Activated CD4-positive, alpha-beta T cell treated with anti-CD3 and anti-CD28 coated beads, Interleukin-2, amount 50 U/mL, for 4 hours (primary cell): Measurements from ENCODE around the gene NAA60.

Experiments
- DNase-seq, 2 experiments: peaks; one replicate each; pipeline ENCODE4 v3.0.0-alpha.2; 2020

NAA60 gene

GRCh38 chr16:3443108-3444031, at the start of gene NAA60, which contains the start of gene ZNF597:
TSS of gene NAA60 (plus strand) at chr16:3443680. CDS start at chr16:3476228, 32,548 bp downstream.
TSS of gene ZNF597 (minus strand) at chr16:3443504. CDS start at chr16:3443153, 351 bp downstream.
- peak; percentile 65 to 73 for DNase-seq

- DNase-seq, result no peak
Measured at GRCh38 chr16:3400446-3400778, 43.1 kb upstream of the NAA60 start.

- peak; percentile 97 to 98 for DNase-seq
Measured at GRCh38 chr16:3400779-3401688, 42.4 kb upstream of the NAA60 start, which contains the start of the genes ZNF174 and ZSCAN32. TSS of gene ZNF174 (plus strand) at chr16:3401215. CDS start at chr16:3402005, 790 bp downstream. TSS of gene ZSCAN32 (minus strand) at chr16:3401004. CDS start at chr16:3397557, 3,447 bp downstream.

GRCh38 chr16:3401719-3402397, 41.6 kb upstream of the NAA60 start:
- no peak for DNase-seq

- DNase-seq, result no peak
Measured at GRCh38 chr16:3408561-3409197, 34.8 kb upstream of the NAA60 start.

GRCh38 chr16:3413730-3414379, 29.6 kb upstream of the NAA60 start:
- DNase-seq, result no peak

- peak in 1 of 2 experiments; percentile 13 for DNase-seq
Measured at GRCh38 chr16:3431779-3432219, 11.7 kb upstream of the NAA60 start.

- no peak for DNase-seq
Measured at GRCh38 chr16:3434373-3434772, 9.1 kb upstream of the NAA60 start.

- DNase-seq, result no peak
Measured at GRCh38 chr16:3439637-3440036, 3.8 kb upstream of the NAA60 start.

- DNase-seq, result peak; percentile 31 to 34
Measured at GRCh38 chr16:3444032-3444388, 530 bp downstream of the NAA60 start.

GRCh38 chr16:3454093-3454492, 10.6 kb downstream of the NAA60 start:
- DNase-seq, result no peak

GRCh38 chr16:3454631-3455147, 11.2 kb downstream of the NAA60 start:
- DNase-seq, result no peak

GRCh38 chr16:3457434-3458252, 14.2 kb downstream of the NAA60 start:
- DNase-seq, result peak; percentile 83 to 87

GRCh38 chr16:3458278-3458851, 14.9 kb downstream of the NAA60 start:
- DNase-seq, result no peak

GRCh38 chr16:3458852-3459361, 15.4 kb downstream of the NAA60 start:
- DNase-seq, result no peak

- no peak for DNase-seq
Measured at GRCh38 chr16:3459401-3460090, 16.1 kb downstream of the NAA60 start.

GRCh38 chr16:3460121-3460520, 16.6 kb downstream of the NAA60 start:
- DNase-seq, result no peak

- DNase-seq, result no peak
Measured at GRCh38 chr16:3460585-3460984, 17.1 kb downstream of the NAA60 start.

GRCh38 chr16:3461151-3461550, 17.7 kb downstream of the NAA60 start:
- peak; percentile 20 for DNase-seq
